GM12865 (cell line): Measurements from ENCODE around the gene HDAC10.

Experiments used
- DNase-seq: peaks from one replicate; pipeline ENCODE4 v3.0.0; 2010; ENCODE audit warnings: low read depth
- H3K4me3 ChIP-seq: 2 replicates; pipeline ENCODE4 v1.5.1; 2011; ENCODE audit warnings: mild to moderate bottlenecking, low read depth, low read length, control low read depth
- CTCF ChIP-seq: IDR thresholded peaks from 2 replicates; pipeline ENCODE4 v1.5.1; 2011; ENCODE audit warnings: low read length, control low read depth, low read depth, inconsistent platforms; ENCODE audit not compliant: insufficient read depth; ENCODE audit errors: missing control alignments

HDAC10 gene

GRCh38 chr22:50284479-50284878 lies 33.4 kb upstream of the HDAC10 start:
- no peak for DNase-seq
- TF ChIP-seq CTCF, result no peak
- no peak overlapping the region for H3K4me3 ChIP-seq

DNA sequence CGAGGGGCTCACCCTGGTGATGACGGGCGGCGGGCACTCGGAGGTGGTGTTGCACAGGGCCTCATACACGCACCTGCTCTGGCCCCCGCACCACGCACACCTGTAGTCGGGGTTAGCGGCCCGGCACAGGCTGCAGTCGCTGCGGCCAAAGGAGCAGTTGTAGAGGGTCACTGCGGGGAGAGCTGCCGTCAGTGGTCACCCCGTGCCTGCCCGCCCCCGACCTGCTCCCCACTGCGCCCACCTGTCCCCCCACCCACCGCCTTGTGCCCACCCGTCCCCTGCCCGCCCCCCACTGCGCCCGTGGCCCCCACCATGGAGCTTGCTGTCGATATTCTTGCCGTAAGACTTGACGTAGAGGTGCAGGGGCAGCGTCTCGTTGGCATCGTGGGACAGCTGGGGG lies 32.8 kb upstream of the HDAC10 start:
- no peak for TF ChIP-seq CTCF
- no peak for DNase-seq

GRCh38 chr22:50282361-50283155 lies 31.5 kb upstream of the HDAC10 start:
- no peak overlapping the region for H3K4me3 ChIP-seq
- TF ChIP-seq CTCF, result no peak
- DNase-seq, result no peak

More for the DNA sequence above, 32.8 kb upstream of the HDAC10 start:
- no peak overlapping the region for H3K4me3 ChIP-seq

GRCh38 chr22:50281957-50282356 lies 30.9 kb upstream of the HDAC10 start:
- DNase-seq, result no peak
- TF ChIP-seq CTCF, result no peak
- no peak overlapping the region for H3K4me3 ChIP-seq

GRCh38 chr22:50281384-50281760 lies 30.3 kb upstream of the HDAC10 start:
- no peak for TF ChIP-seq CTCF
- H3K4me3 ChIP-seq, result no peak overlapping the region
- DNase-seq, result no peak

- no peak for TF ChIP-seq CTCF
- H3K4me3 ChIP-seq, result no peak overlapping the region
- DNase-seq, result no peak
Measured at GRCh38 chr22:50280708-50281383, 29.8 kb upstream of the HDAC10 start.
